Heart right ventricle (tissue), 16 donors: Measurements from ENCODE around the gene CDH2. TPM values are rescaled to one million over a fixed set of nuclear protein-coding genes. Genes with fewer than 3 reads are reported as not detected.

Experiments
- ATAC-seq, 8 donors: fragments of 200-7000 bp; cut with Tn5 transposase; one replicate each; pipeline ENCODE4 v1.9.1; 2020; ENCODE audit warnings: mild to moderate bottlenecking in 8 of 8, moderate library complexity in 8 of 8, moderate number of reproducible peaks in 1 of 8
- DNase-seq, 2 donors: peaks; one replicate each; pipeline ENCODE4 v3.0.0-alpha.2; 2020
- H3K27ac ChIP-seq, 10 donors: fragments of 200-600 bp; sonication (generic) in 2 of 10; one replicate each; pipeline versions ENCODE4 v1.5.0 to v1.8.0; 2020 to 2022; ENCODE audit warnings: mild to moderate bottlenecking in 3 of 10
- H3K27me3 ChIP-seq, 7 donors: fragments of 200-600 bp; one replicate each; pipeline ENCODE4 v1.8.0; 2021 to 2022; ENCODE audit warnings: mild to moderate bottlenecking in 2 of 7
- H3K36me3 ChIP-seq, 9 donors: fragments of 200-600 bp; sonication (generic) in 1 of 9; one replicate each; pipeline versions ENCODE4 v1.5.0 to v1.8.0; 2020 to 2022; ENCODE audit warnings: mild to moderate bottlenecking in 2 of 9
- H3K4me1 ChIP-seq, 9 donors: fragments of 200-600 bp; sonication (generic) in 1 of 9; one replicate each; pipeline versions ENCODE4 v1.5.0 to v1.8.0; 2020 to 2022; ENCODE audit warnings: mild to moderate bottlenecking in 4 of 9
- H3K4me3 ChIP-seq, 10 donors: fragments of 200-600 bp; sonication (generic) in 2 of 10; one replicate each; pipeline versions ENCODE4 v1.5.0 to v1.8.0; 2020 to 2022; ENCODE audit warnings: mild to moderate bottlenecking in 7 of 10, moderate library complexity in 2 of 10
- H3K9me3 ChIP-seq, 11 donors: fragments of 200-600 bp in 10 of 11; sonication (generic) in 2 of 11; one replicate each; pipeline versions ENCODE4 v1.5.0 to v1.8.0; 2013 to 2022; ENCODE audit warnings: mild to moderate bottlenecking in 2 of 11, control low read depth in 1 of 11, moderate library complexity in 1 of 11
- WGBS, 2 donors: extraction: QIAGEN DNeasy Blood & Tissue Kit; methylation state at CpG; one replicate each; pipeline ENCODE4 v1.1.7; 2013; ENCODE audit warnings: inconsistent platforms in 1 of 2; 5-methylcytosine and 5-hydroxymethylcytosine counted together
- intact Hi-C, 10 donors: fragments of 100-400 bp; cut with DNase I; formaldehyde crosslinking; loops; one replicate each; pipeline versions ENCODE4 v1.11.1 to v1.14.2; 2022
- polyA plus RNA-seq, 2 donors: library from polyadenylated mRNA; stranded (reverse); fragments of 200-250 nt; gene quantifications; one replicate each; pipeline ENCODE4 v1.2.3, GENCODE V29; 2013
- total RNA-seq, 10 donors: library from RNA; stranded (reverse); fragmentation: NEBNext Ultra II Directional in 3 of 10; extraction: Animal tissue kit (Norgen Biotek cat#: 25700) in 3 of 10; gene quantifications; one replicate each; pipeline versions ENCODE4 v1.2.1 to v1.2.4, GENCODE V29; 2021 to 2023
- TF ChIP-seq, protein P1 (sequence below), 9 donors: fragments of 200-600 bp; sonication (generic) in 2 of 9; IDR thresholded peaks; one replicate each; pipeline versions ENCODE4 v1.5.0 to v1.8.0; 2021 to 2022; ENCODE audit warnings: antibody characterized with exemption in 9 of 9, mild to moderate bottlenecking in 5 of 9, moderate library complexity in 1 of 9
- donor health status: Arrhythmogenic right ventricular cardiomyopathy.
- donor health status: ischemic (EF 13 %, LVEDD 7.1; RV severe dilation, severe dysfunction).
- donor health status: healthy with polysubstance abuse.
- donor health status: DM: no; HTN: yes; CAD: no.
- donor health status: DM: no; HTN: no; CAD: no.
- donor health status: ischemic (EF 25% LVEDD 6.9; RV normal size, moderate dysfunction).
- donor health status: ischemic (EF 25% LVEDD 5.7; RV mildly dilated, moderate dysfunction).
- donor health status: healthy.
- donor health status: DM: yes; HTN: yes; CAD: no.
- donor health status: Ischemic cardiomyopathy.
- donor health status: ischemic (EF 35%, LVEDD 5.7; RV mildly dilated, moderate dysfunction).
- donor health status: nonischemic (EF 11% LVEDD 7.7; RV severe dilation, severe dysfunction).
- donor health status: DM: yes; HTN: yes; CAD: no.
- donor health status: PGD.
- donor health status: ischemic (EF 29% LVEDD 5.4; RV normal size, mild dysfunction).
- donor health status: nonischemic (EF 23%, LVEDD 6.1; RV moderate dilation, normal function).

The CDH2 gene
- total and polyA plus RNA-seq, 12 donors = 50.3 to 575 (median 448) TPM

DNA sequence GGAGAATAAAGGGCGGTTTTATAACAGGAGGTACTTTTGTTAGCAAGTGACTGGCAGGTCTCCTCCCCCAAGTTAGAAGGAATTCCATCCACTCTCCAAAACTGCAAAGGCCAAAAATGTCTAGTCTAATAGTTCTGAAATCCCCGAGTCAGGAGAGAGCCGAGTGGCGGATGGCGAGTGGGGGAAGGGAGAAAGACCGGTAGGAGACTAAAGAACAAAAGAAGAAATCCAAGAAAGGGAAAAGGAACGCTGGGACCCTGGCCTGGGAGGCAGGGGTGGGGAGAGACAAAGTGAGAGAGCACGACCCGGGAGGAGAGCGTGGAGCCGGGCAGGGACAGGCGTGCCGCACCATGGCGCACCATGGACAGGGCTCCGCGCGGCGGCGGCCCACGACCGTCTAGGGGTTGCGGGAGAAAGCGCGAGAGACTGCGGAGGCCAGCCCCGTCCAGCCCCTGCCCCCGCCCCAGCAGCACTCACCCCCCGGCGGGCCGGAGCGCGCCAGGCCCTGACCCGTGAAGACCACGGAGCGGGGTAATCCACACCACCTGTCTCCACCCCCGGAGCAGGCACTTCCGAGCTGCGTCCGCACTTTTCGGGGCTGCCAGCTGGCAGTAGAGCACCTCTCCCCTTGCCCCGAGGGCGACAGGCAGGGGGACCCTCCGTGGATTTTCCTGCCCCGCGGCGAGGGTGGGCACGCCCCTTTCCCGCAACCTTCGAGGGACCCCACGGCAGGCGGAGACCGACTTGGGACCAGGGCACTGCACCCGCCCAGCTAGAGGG, 1.6 kb downstream of the CDH2 start:
- intact Hi-C loops = loop anchor here in 7 of 10 donors (5.0 to 10.0 kb wide), 6 partner anchors 61 to 211 kb away; no protein-coding TSS in a partner anchor
- ATAC-seq = peak; percentile 27 to 78 (median 60)
- peak; percentile 17 to 58 for DNase-seq

DNA sequence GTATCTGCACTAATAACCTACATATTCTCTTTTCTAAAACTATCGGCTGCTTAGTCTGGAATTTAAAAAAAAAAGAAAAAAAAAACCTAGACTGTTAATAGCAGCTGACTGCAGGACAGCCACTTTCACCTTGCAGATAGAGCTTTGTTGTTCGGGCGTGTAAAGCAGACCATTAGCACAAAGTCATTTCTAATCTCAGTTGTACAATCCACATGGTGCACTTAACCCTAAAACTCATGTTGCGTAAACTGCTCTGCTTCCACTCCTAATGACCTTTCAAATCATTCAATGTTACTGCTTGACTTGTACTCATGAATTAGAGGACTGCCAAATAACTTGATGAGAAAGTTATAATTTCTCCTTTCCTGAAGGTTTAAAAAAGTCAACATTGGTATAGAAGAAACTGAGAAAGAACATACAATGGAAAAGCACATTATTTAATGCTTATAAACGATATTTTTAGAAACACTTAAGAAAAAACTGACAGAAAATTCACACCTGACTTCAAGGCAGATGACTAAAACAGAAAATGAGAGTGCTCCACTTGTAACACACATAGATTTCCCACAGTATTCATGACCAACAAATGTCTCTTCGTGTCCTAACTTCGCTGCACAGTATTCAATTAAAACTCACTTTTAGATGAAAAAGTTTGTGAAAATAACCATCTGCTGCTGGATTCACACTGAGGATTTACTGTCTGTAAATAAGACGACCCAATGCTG, 2.6 kb downstream of the CDH2 start:
- WGBS, 2 donors = 35 to 43% methylated on average over 8 of the region's 8 CpGs
- H3K4me1 ChIP-seq = peaks cover 0 to 15% (median 8%) of the 10 kb centered on the region in 9 donors
- peak in 7 of 8 donors; percentile 11 to 61 (median 50) for ATAC-seq
- H3K27me3 ChIP-seq = peaks cover 0 to 63% (median 15%) of the 10 kb centered on the region in 7 donors
- TF ChIP-seq, protein P1, sequence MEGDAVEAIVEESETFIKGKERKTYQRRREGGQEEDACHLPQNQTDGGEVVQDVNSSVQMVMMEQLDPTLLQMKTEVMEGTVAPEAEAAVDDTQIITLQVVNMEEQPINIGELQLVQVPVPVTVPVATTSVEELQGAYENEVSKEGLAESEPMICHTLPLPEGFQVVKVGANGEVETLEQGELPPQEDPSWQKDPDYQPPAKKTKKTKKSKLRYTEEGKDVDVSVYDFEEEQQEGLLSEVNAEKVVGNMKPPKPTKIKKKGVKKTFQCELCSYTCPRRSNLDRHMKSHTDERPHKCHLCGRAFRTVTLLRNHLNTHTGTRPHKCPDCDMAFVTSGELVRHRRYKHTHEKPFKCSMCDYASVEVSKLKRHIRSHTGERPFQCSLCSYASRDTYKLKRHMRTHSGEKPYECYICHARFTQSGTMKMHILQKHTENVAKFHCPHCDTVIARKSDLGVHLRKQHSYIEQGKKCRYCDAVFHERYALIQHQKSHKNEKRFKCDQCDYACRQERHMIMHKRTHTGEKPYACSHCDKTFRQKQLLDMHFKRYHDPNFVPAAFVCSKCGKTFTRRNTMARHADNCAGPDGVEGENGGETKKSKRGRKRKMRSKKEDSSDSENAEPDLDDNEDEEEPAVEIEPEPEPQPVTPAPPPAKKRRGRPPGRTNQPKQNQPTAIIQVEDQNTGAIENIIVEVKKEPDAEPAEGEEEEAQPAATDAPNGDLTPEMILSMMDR (IDR thresholded peaks at IDR 0.05) = no peak
- DNase-seq = no peak
- H3K4me3 ChIP-seq = peak overlapping the region; percentile 30 to 80 (median 67)
- no peaks in the 10 kb centered on the region for H3K9me3 ChIP-seq
- peak overlapping the region; percentile 65 to 98 (median 88) for H3K27ac ChIP-seq
- no peaks in the 10 kb centered on the region for H3K36me3 ChIP-seq
- intact Hi-C loops = loop anchor here in 7 of 10 donors (5.0 to 10.0 kb wide), 6 partner anchors 47 to 210 kb away; no protein-coding TSS in a partner anchor

More for the DNA sequence above, 1.6 kb downstream of the CDH2 start:
- Histone ChIP-seq H3K9me3 (no peaks in the 10 kb centered on the region), H3K36me3 (no peaks in the 10 kb centered on the region), H3K4me3 (peak overlapping the region; percentile 30 to 80 (median 67)), H3K27ac (peak overlapping the region; percentile 65 to 98 (median 88)), H3K4me1 (peaks cover 0 to 15% (median 8%) of the 10 kb centered on the region in 9 donors), H3K27me3 (peaks cover 0 to 73% (median 17%) of the 10 kb centered on the region in 7 donors)
- TF ChIP-seq, protein P1 (IDR thresholded peaks at IDR 0.05) = no peak
- 1 to 2% methylated on average over 53 of the region's 53 CpGs for WGBS, 2 donors

GRCh38 chr18:28171837-28172236, 5.1 kb downstream of the CDH2 start:
- Histone ChIP-seq H3K36me3 (no peaks in the 10 kb centered on the region), H3K4me3 (peak overlapping the region in 8 of 10 donors; percentile 16 to 80 (median 67)), H3K27me3 (peaks cover 0 to 40% (median 15%) of the 10 kb centered on the region in 7 donors), H3K9me3 (no peaks in the 10 kb centered on the region), H3K4me1 (peaks cover 0 to 17% (median 6%) of the 10 kb centered on the region in 9 donors), H3K27ac (peak overlapping the region; percentile 65 to 98 (median 88))
- 40 to 53% methylated on average over 3 of the region's 3 CpGs for WGBS, 2 donors
- no peak for ATAC-seq
- TF ChIP-seq, protein P1 (IDR thresholded peaks at IDR 0.05) = no peak
- no peak for DNase-seq
- intact Hi-C loops = loop anchor here in 7 of 10 donors (5.0 to 10.0 kb wide), 6 partner anchors 45 to 207 kb away; no protein-coding TSS in a partner anchor

GRCh38 chr18:28168725-28169124, 8.2 kb downstream of the CDH2 start:
- peak overlapping the region in 5 of 10 donors; percentile 7 to 29 (median 24) for H3K4me3 ChIP-seq

More at GRCh38 chr18:28168725-28169124, 8.2 kb downstream of the CDH2 start:
- TF ChIP-seq, protein P1 (IDR thresholded peaks at IDR 0.05) = no peak
- peaks cover 0 to 35% (median 4%) of the 10 kb centered on the region in 9 donors for H3K4me1 ChIP-seq
- H3K9me3 ChIP-seq = no peaks in the 10 kb centered on the region
- H3K27ac ChIP-seq = peak overlapping the region in 9 of 10 donors; percentile 26 to 93 (median 61)
- DNase-seq = no peak
- no peaks in the 10 kb centered on the region for H3K36me3 ChIP-seq
- ATAC-seq = no peak
- intact Hi-C loops = loop anchor here in 1 of 10 donors (10.0 kb wide), 1 partner anchor 154 kb away; no protein-coding TSS in a partner anchor
- WGBS, 2 donors = 31 to 40% methylated on average over 1 of the region's 1 CpG
- peaks cover 0 to 10% (median 0%) of the 10 kb centered on the region in 7 donors for H3K27me3 ChIP-seq
